ENCODE results near the gene LCN6. TPM values are rescaled to one million over a fixed set of nuclear protein-coding genes. Genes with fewer than 3 reads are reported as not detected.
"Not testable (repeated sequence)": the region's sequence is repeated elsewhere in the genome, so short reads cannot be mapped to it uniquely, and the experiment has no call there.

Gene LCN6, protein sequence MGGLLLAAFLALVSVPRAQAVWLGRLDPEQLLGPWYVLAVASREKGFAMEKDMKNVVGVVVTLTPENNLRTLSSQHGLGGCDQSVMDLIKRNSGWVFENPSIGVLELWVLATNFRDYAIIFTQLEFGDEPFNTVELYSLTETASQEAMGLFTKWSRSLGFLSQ
- total RNA-seq: not detected

DNA sequence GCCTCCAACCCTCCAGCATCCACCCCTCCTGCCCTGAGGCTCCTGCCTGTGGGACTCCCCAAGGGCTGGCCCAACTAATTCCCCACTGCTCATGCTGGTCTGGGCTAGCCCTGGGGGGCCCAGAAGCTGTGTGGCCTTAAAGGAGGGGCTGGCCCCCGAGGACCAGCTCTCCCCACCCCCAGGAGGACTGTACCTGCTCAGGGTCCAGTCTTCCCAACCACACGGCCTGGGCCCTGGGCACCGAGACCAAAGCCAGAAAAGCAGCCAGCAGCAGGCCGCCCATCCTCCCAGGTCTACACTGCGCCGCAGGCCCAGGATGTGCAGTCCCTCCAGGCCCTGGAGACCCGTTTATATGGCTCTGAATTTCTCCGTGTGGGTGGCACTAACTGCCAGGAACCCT is at the start of gene LCN6:
TSS of gene LCN6 (minus strand) at position 325 of the 400 bp plus-strand sequence. CDS start at position 283, 42 bp downstream.
- DNase-seq: no peak

DNA sequence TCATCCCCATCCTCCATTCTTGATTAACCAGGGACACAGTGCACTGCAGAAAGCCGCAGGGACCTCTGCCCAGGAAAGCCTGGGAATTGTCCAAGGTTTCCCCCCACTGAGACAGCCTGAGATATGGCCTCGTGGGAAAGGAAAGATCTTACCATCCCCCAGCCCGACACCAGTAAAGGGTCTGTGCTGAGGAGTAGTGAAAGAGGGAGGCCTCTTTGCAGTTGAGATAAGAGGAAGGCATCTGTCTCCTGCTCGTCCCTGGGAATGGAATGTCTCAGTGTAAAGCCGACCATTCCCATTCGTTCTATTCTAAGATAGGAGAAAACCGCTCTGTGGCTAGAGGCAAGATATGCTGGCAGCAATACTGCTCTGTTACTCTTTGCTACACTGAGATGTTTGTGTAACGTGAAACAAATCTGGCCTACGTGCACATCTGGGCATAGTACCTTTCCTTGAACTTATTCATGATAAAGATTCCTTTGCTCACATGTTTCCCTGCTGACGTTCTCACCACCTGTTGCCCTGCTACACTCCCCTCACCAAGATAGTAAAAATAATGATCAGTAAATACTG is 48.5 kb upstream of the LCN6 start:
- not testable (repeated sequence) for DNase-seq

DNA sequence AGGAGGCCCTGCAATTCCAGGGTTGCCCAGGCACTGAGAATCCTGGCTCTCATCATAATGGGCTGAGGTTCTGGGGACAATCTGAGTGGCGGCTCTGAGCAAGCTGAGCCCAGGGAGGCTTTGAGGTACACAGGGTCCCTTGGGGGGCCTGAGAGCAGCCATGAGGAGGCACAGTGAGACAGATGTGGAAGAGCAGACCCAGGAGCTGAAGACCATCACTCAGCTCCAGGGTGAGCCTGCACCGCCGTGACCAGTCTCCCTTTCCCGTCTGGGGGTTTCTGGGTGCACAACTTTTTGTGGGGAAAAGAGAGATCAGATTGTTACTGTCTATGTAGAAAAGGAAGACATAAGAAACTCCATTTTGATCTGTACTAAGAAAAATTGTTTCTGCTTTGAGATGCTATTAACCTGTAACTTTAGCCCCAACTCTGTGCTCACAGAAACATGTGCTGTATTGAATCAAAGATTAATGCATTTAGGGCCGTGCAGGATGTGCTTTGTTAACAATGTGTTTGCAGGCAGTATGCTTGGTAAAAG is 48.0 kb upstream of the LCN6 start, which contains the start of gene CCDC183:
TSS of gene CCDC183 (plus strand) at position 101 of the 537 bp plus-strand sequence. CDS start at position 161, 60 bp downstream.
- DNase-seq: no peak

DNA sequence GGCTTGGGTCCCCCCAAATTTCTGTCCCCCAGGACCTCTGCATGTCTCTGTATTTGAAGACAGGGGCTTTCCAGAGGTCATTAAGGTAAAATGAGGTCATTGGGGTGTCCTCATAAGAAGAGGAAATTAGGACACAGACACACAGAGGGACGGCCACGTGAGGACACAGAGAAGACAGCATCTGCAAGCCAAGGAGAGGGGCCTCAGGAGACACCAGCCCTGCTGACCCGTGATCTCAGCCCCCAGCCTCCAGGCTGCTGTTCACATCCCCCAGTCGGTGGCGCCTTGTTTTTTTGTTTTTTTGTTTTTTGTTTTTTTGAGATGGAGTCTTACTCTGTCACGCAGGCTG is 46.6 kb upstream of the LCN6 start:
- no peak for DNase-seq

DNA sequence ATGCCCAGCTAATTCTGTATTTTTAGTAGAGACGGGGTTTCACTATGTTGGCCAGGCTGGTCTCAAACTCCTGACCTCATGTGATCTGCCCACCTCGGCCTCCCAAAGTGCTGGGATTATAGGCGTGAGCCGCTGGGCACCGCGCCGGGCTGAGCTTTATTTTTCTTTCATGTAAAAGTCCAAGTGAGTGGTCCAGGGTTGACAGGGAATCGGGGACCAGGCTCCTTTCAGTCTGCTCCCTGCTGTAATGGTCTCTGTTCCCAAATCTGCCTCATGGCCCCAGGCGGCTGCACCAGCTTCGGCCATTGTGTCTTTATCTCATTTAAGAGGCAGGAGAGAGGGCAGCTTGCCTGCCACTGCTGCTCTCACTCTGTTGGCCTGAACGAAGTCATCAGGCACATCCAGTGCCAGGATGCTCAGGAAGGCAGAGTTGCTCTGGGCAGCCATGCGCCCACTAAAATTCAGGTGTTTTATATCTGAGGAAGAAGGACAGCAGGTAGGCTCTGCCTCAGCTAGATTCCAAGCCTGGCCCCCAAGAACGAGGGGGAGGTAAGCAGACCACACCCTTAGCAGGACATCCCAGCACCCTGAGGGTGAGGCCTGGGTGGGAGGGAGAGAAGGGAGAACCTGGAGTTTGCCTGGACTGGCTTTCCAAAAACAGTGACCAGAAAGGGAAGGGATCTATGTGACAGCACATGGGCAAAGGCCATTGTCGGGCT is 46.1 kb upstream of the LCN6 start:
- DNase-seq: no peak

DNA sequence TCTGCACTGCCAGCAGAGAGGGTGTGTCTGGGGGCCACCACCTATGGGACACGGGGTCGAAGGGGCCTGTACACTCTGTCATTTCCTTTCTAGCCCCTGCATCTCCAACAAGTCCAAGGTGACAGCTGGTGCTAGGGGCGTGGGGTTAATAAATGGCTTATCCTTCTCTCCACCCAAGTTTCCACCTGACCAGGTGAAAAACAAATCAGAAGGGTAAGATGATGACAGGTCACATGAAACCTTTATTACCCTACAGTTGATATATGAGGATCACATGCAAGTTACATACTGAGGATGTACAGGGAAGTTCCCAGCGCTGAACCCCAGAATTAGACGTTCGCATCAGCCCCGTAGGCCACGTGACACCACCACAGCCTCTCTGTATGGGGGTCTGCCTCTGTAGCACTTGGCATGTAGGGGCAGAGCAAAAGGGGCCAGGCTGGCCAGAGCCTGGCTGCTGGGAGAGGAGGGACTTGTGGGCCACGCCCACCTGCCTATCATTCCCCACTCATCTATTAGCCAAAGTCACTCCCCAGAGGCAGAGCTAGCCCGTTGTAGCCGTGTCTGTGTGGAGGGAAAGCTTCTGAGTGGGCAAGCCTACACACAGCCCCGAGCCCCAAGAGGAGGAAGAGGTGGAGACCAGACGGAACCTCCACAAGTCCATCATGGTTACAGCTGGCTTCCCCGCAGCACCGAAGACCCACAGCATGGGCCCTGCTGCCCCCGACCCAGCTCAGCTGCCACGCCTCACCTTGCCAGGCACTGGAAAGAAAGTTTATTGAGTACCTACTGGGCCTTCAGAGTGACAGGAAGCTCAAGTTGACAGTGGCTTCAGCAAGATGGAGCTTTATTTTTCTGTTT is 45.0 kb upstream of the LCN6 start:
- DNase-seq: no peak

DNA sequence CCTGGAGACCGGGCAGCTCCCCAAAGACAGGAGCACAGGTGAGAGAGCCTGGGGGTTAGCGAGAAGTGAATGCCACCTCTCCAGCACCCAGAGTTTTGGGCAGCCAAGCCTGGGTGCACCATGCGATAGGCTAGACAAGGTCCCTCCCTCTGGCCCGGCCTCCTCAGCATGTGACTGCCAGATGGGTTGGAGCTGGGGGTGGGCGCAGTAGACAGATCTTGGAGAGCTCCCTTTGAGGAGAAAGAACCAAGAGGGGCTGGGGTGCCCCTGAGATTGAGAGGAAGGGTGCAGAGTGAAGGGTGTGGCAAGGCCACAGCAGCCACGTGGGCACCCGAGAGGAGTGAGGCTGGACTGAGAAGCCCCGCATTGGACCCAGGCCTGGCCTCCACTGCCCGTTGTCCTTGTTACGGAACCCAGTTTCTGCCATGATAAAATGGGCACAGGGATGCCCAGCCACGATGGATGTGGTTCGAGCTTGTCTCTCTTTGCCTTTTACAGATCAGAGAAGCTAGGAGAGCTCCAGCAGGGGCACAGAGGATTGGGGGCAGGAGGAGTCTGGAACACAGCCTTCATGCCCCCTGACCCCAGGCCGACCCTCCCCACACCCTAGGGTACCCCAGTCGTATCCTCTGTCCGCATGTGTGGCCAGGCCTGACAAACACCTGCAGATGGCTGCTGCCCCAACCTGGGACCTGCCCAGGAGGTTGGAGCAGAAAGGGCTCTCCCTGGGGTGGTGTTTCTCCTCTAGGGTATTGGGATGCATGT is 44.2 kb upstream of the LCN6 start:
- DNase-seq: no peak

DNA sequence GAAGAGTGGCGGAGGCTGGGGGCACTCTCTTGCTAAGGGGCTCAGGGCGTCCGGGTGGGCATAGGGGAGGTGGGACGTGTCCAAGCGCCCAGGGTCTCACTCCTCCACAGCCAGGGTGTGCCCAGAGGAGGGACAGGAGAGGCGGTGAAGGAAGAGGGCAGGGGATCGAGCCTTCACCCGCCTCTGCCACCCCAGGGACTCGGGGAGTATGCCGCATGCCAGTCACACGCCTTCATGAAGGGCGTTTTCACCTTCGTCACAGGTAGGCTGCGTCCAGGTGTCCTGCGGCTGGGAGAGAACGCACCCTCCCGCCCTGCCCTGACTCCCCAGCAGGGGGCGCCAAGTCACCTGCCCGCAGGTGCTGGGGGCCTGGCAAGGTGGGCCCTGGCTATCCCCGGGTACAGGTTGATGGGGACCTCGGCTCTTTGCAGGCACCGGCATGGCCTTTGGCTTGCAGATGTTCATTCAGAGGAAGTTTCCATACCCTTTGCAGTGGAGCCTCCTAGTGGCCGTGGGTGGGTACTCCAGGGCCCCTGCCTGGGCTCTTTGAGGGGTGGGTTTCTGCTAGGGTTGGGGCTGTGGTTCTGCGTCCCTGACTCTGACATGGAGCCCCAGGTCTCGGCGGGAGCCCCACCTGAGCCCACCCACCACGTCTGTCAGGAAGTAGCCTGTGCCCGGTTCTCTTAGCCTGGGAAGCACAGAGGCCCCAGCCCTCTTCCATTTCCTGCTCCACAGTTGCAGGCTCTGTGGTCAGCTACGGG is 43.4 kb upstream of the LCN6 start:
- DNase-seq: no peak

DNA sequence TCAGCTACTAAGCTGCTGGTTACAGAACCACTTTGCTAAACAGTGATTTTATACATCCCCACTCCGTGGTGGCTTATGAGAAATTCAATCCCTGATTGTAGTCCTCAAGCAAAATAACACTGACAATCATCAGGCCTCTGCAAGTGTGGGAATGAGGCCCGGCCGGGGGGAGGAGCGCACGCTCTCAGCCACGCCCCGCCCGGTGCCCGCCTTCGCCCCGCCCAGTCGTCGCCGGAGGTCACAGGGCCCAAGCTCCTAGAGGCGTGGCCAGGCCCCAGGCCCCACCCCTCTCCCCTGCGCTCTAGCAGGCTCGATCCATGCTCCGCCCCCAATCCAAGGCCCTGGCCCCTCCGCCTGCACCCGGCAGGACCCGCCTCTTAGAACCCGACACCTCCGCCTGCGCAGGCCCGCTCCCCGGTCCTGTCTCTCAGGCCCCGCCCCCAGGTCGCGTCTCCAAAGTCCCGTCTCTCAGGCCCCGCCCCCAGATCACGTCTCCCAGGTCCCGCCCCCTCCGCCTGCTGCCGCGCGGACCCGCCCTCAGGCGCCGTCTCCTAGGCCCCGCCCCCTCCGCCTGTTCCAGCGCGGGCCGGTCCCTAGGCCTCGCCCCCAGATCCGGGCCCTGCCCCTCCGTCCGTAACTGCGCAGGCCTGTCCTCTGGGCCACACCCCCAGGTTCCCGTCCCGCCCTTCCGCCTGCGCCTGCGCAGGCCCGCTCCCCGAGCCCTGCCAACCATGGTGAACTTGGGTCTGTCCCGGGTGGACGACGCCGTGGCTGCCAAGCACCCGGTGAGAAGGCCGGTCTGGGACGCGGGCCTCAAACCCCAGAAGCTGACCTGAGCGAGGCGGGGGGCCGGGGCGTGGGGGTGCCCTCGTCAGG is 42.6 kb upstream of the LCN6 start, which contains the start of gene TMEM141:
TSS of gene TMEM141 (plus strand) at position 705 of the 876 bp plus-strand sequence. CDS start at position 732, 27 bp downstream.
- peak; percentile 100 for DNase-seq

DNA sequence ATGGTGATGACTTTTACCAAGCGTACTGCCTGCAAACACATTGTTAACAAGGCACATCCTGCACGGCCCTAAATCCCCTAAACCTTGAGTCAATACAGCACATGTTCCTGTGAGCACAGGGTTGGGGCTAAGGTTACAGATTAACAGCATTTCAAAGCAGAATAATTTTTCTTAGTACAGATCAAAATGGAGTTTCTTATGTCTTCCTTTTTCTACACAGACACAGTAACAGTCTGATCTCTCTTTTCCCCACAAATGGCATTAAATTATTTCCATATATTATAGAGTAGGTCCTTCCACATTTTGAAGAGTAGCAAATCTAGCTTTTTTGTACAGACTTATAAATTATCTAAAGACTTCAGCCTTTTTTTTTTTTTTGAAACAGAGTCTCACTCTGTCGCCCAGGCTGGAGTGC is 41.2 kb upstream of the LCN6 start:
- DNase-seq: no peak

DNA sequence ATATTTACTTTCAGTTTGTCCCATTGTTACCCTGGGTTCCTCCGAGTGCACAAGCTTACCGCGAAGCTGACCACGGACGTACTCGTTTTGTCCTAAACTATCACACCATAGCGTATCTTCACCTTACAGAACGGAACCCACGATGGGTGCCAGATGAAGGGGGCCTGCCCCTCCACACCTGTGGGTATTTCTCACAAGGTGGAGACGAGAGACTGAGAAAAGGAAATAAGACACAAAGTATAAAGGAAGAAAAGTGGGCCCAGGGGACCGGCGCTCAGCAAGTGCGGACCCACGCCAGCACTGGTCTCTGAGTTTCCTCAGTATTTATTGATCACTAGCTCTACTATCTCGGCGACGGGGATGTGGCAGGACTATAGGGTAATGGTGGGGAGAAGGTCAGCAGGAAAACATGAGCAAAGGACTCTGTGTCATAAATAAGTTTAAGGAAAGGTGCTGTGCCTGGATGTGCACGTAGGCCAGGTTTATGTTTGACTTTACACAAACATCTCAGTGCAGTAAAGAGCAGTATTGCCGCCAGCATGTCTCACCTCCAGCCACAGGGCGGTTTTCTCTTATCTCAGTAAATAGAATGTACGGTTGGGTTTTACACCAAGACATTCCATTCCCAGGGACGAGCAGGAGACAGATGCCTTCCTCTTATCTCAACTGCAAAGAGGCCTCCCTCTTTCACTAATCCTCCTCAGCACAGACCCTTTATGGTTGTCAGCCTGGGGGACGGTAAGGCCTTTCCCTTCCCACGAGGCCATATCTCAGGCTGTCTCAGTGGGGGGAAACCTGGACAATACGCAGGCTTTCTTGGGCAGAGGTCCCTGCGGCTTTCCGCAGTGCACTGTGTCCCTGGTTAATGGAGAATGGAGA is 40.6 kb upstream of the LCN6 start:
- DNase-seq: not testable (repeated sequence)

DNA sequence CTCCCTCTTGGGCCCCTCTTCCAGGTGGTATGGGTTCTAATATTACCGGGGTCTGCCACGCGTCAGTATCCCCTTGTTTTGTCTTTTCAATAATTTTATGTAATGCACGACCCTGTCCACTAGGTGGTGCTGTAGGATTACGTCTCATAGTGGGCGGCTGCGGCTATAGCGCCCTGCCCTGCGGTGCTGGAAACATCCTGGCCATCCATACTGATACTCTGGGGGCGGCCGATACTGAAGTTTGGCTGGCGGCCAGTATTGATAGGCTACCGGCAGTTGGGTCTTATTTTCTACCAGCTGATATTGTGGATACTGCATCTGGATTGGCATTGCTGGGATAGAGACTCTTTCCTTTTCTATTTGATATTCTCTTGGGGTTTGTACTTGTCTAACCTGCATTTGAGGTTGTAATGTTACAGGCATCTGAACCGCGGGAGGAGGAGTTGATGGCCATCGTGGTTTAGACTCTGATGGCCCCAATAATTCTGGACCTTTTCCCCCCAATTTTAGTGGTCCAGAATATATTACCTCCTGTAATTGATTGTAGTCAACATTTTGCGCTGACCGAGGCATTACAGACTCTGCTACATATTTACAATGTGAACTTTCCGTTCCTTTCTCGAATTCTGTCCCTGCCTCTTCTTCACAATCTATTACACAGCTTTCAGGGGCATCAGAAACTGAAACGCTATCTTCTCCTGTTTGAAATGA is 39.5 kb upstream of the LCN6 start:
- DNase-seq: peak; percentile 89

DNA sequence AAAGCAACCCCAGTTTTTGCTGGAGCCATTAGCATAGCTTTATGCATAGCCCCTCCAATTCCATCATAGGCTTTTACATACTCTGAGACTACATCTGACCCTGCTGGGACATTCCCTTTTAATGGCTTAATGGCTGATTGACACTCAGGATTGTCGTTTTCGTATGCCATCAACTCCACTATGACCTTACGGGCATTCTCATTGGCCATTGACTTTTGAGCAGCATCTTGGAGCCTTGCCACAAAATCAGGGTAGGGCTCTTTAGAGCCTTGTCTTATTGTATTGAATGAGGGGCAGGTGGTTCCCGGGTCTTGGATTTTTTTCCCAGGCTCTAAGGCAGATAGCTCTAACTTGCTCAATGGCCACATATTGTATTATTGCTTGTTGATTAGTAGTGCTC is 38.7 kb upstream of the LCN6 start:
- DNase-seq: not testable (repeated sequence)

DNA sequence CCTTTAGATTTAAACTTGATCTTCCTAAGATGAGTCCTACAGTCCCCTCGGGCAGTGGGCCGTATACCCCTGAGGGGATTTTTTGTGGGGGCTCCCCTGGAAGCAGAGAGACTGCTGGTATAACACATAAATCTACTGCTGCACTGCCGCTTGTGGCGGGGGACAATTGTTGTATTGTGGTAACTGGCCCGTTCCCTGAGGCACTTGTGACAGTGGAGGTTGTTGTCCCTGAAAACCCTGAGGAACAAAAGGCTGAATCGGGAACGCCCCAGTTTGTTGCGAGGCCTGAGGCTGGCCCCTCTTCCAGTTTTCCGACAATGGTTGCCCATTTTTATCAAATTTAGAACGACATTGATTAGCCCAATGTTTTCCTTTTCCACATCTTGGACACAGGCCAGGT is 38.1 kb upstream of the LCN6 start:
- DNase-seq: no peak

DNA sequence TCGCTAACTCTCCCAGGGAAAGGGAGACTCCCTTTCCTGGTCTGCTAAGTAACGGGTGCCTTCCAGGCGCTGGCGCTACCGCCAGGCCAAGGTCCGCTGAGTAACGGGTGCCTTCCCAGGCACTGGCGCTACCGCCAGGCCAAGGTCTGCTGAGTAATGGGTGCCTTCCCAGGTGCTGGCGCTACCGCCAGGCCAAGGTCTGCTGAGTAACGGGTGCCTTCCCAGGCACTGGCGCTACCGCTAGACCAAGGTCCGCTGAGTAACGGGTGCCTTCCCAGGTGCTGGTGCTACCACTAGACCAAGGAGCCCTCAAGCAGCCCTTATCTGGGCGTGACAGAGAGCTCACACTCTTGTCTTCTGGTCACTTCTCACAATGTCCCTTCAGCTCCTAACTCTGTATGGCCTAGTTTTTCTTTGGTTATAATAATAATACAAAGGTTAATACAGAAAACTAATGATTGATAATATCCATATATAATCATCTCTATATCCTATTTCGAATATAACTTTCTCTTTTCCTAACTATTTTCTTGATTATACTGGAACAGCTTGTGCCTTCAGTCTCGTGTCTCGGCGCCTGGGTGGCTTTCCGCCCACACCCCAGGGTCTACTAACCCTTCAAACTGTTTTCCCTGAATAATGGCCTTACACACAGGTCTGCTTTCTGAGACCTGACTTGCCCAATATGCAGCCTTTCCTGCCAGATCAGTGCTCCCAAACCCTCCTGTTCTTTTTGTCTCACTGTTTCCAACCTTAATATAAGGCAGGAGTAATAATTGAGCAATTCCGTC is 37.4 kb upstream of the LCN6 start:
- DNase-seq: not testable (repeated sequence)

DNA sequence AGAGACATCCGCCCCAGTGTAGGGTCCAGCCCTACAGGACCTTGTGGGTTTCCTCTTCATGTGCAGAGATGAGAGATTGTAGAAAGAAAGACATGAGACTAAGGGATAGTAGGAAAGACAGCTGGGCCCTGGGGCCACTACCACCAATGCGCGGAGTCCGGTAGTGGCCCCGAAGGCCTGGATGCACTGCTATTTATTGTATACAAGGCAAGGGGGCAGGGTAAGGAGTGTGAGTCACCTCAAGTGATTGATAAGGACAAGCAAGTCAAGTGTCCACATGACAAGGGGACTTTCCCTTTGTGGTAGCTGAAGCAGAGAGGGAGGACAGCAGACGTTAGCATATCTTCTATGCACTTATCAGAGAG is 36.7 kb upstream of the LCN6 start:
- DNase-seq: no peak
